Fibroblast of lung (primary cell): ENCODE measurements around the gene SPDYE5. TPM values are rescaled to one million over a fixed set of nuclear protein-coding genes. Genes with fewer than 3 reads are reported as not detected.

Source experiments
- DNase-seq, 2 donors: peaks; one replicate each; pipeline versions ENCODE4 v3.0.0 to v3.0.0-alpha.2; 2010; ENCODE audit warnings: low read depth in 2 of 2
- H2AFZ ChIP-seq: 2 replicates; pipeline ENCODE4 v1.5.1; 2012; ENCODE audit warnings: low read length, control low read depth, inconsistent platforms
- H3K27ac ChIP-seq: 2 replicates; pipeline ENCODE4 v1.5.1; 2011; ENCODE audit warnings: low read length, control low read depth; ENCODE audit not compliant: insufficient read depth
- H3K27me3 ChIP-seq: 2 replicates; pipeline ENCODE4 v1.5.1; 2011; ENCODE audit warnings: mild to moderate bottlenecking, low read length; ENCODE audit not compliant: control insufficient read depth, insufficient read depth
- H3K36me3 ChIP-seq: 2 replicates; pipeline ENCODE4 v1.5.1; 2011; ENCODE audit warnings: low read length; ENCODE audit not compliant: control insufficient read depth, insufficient read depth
- H3K4me1 ChIP-seq: 2 replicates; pipeline ENCODE4 v1.5.1; 2011; ENCODE audit warnings: low read length; ENCODE audit not compliant: control insufficient read depth, insufficient read depth; ENCODE audit errors: extremely low read depth
- H3K4me2 ChIP-seq: 2 replicates; pipeline ENCODE4 v1.5.1; 2011; ENCODE audit warnings: low read length, control low read depth; ENCODE audit not compliant: insufficient read depth; ENCODE audit errors: extremely low read depth
- H3K4me3 ChIP-seq, 4 experiments: fragments of 200-600 bp in 1 of 4; sonication (generic) in 1 of 4; replicated peaks in 1 of 4; 2 replicates each; pipeline ENCODE4 v1.5.1; 2011 to 2016; ENCODE audit warnings: low read length in 4 of 4, low read depth in 3 of 4, mild to moderate bottlenecking in 3 of 4, control low read depth in 2 of 4, inconsistent platforms in 1 of 4, mixed read lengths in 1 of 4; ENCODE audit not compliant: insufficient read depth in 1 of 4; ENCODE audit errors: control extremely low read depth in 1 of 4
- H3K79me2 ChIP-seq: 2 replicates; pipeline ENCODE4 v1.5.1; 2012; ENCODE audit warnings: mild to moderate bottlenecking, low read length, inconsistent platforms; ENCODE audit not compliant: control insufficient read depth, insufficient read depth
- H3K9ac ChIP-seq: 2 replicates; pipeline ENCODE4 v1.5.1; 2011; ENCODE audit warnings: mild to moderate bottlenecking, low read length, control low read depth; ENCODE audit not compliant: insufficient read depth
- H3K9me3 ChIP-seq: 2 replicates; pipeline ENCODE4 v1.5.1; 2012; ENCODE audit warnings: low read depth, low read length; ENCODE audit not compliant: control insufficient read depth, insufficient read depth
- H4K20me1 ChIP-seq: 2 replicates; pipeline ENCODE4 v1.5.1; 2011; ENCODE audit warnings: low read length; ENCODE audit not compliant: control insufficient read depth, insufficient read depth; ENCODE audit errors: extremely low read depth
- CTCF ChIP-seq, 2 donors: IDR thresholded peaks in 1 of 2; conservative IDR thresholded peaks in 1 of 2; 1 replicate in 1 of 2; 2 replicates in 1 of 2; pipeline ENCODE4 v1.5.1; 2011 to 2012; ENCODE audit warnings: low read length in 2 of 2, control low read depth in 1 of 2, inconsistent platforms in 1 of 2, low read depth in 1 of 2, mild to moderate bottlenecking in 1 of 2
- EZH2 ChIP-seq: IDR thresholded peaks from 2 replicates; pipeline ENCODE4 v1.5.1; 2012; ENCODE audit warnings: low read length, control low read depth, mild to moderate bottlenecking; ENCODE audit errors: missing control alignments
- polyA plus RNA-seq, 2 donors: library from polyadenylated mRNA; depleted of rRNA in 1 of 2; stranded (reverse) in 1 of 2; unstranded in 1 of 2; fragments of >200 nt; gene quantifications; 2 replicates each; pipeline ENCODE4 v1.2.1, GENCODE V29; 2011 to 2012; ENCODE audit warnings: missing spikeins in 1 of 2
- total RNA-seq: library from RNA; depleted of rRNA; stranded (reverse); fragments of >200 nt; gene quantifications from 2 replicates; pipeline ENCODE4 v1.2.1, GENCODE V29; 2014

SPDYE5 gene
- total and polyA plus RNA-seq, 2 donors (not counting 1 experiment from before 2014, with no cell fraction given): not detected

- H3K4me1 ChIP-seq: peaks cover 5% of the 10 kb centered on the region
- no peaks in the 10 kb centered on the region for H3K79me2 ChIP-seq
- no peak overlapping the region for H3K4me2 ChIP-seq
- H3K4me3 ChIP-seq: no peak overlapping the region
- TF ChIP-seq EZH2 (no peak), CTCF (conservative IDR thresholded peaks at IDR 0.05 in 1 of 2, IDR thresholded peaks at IDR 0.05 in 1 of 2; ENCODE audit: low read depth in 1 of 2, low read length in 2 of 2) (no peak)
- H3K27me3 ChIP-seq: no peaks in the 10 kb centered on the region
- no peak overlapping the region for H3K27ac ChIP-seq
- H3K9ac ChIP-seq: no peak overlapping the region
- H3K36me3 ChIP-seq: peaks cover 6% of the 10 kb centered on the region
- no peaks in the 10 kb centered on the region for H3K9me3 ChIP-seq
- no peak overlapping the region for H2AFZ ChIP-seq
- no peak for DNase-seq
- no peaks in the 10 kb centered on the region for H4K20me1 ChIP-seq
Measured at GRCh38 chr7:75536491-75536890, 44.4 kb downstream of the SPDYE5 start.

- Histone ChIP-seq H3K79me2 (no peaks in the 10 kb centered on the region), H3K9me3 (no peaks in the 10 kb centered on the region), H3K4me1 (peaks cover 5% of the 10 kb centered on the region), H3K36me3 (peaks cover 8% of the 10 kb centered on the region), H3K4me2 (no peak overlapping the region), H4K20me1 (no peaks in the 10 kb centered on the region), H2AFZ (no peak overlapping the region), H3K27ac (no peak overlapping the region), H3K27me3 (no peaks in the 10 kb centered on the region), H3K4me3 (no peak overlapping the region), H3K9ac (no peak overlapping the region)
- DNase-seq: no peak
- no peak for TF ChIP-seq EZH2
- TF ChIP-seq CTCF (conservative IDR thresholded peaks at IDR 0.05 in 1 of 2, IDR thresholded peaks at IDR 0.05 in 1 of 2; ENCODE audit: low read depth in 1 of 2, low read length in 2 of 2): no peak
Measured at GRCh38 chr7:75536940-75537538, 44.9 kb downstream of the SPDYE5 start.

- H3K4me1 ChIP-seq: peaks cover 5% of the 10 kb centered on the region
- no peak overlapping the region for H3K4me2 ChIP-seq
- H2AFZ ChIP-seq: no peak overlapping the region
- no peaks in the 10 kb centered on the region for H3K79me2 ChIP-seq
- TF ChIP-seq EZH2 (no peak), CTCF (conservative IDR thresholded peaks at IDR 0.05 in 1 of 2, IDR thresholded peaks at IDR 0.05 in 1 of 2; ENCODE audit: low read depth in 1 of 2, low read length in 2 of 2) (no peak)
- H3K27ac ChIP-seq: no peak overlapping the region
- H3K9me3 ChIP-seq: no peaks in the 10 kb centered on the region
- no peaks in the 10 kb centered on the region for H3K27me3 ChIP-seq
- no peak overlapping the region for H3K9ac ChIP-seq
- DNase-seq: no peak
- H4K20me1 ChIP-seq: no peaks in the 10 kb centered on the region
- H3K4me3 ChIP-seq: no peak overlapping the region
- peaks cover 8% of the 10 kb centered on the region for H3K36me3 ChIP-seq
Measured at GRCh38 chr7:75537731-75538130, 45.6 kb downstream of the SPDYE5 start.
